D341Med (cell line): ENCODE measurements around the gene GYS1.

Experiments
- DNase-seq: peaks from one replicate; pipeline ENCODE4 v3.0.0; 2012; ENCODE audit warnings: low spot score

GYS1 gene

DNA sequence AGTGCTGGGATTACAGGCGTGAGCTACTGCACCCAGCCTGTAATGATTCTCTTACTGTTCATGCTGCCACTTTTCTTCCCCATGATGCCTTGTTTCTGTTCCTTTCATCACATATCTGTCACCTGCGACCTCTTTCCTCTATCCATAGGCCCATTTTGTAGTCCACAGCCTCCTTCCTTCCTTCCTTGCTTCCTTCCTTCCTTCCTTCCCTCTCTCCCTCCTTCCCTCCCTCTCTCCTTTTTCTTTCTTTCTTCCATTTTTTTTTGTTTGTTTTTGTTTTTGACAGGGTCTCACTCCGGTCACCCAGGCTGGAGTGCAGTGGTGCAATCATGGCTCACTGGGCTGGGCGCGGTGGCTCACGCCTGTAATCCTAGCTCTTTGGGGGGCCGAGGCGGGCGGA, 4.2 kb downstream of the GYS1 start:
- DNase-seq: no peak

DNA sequence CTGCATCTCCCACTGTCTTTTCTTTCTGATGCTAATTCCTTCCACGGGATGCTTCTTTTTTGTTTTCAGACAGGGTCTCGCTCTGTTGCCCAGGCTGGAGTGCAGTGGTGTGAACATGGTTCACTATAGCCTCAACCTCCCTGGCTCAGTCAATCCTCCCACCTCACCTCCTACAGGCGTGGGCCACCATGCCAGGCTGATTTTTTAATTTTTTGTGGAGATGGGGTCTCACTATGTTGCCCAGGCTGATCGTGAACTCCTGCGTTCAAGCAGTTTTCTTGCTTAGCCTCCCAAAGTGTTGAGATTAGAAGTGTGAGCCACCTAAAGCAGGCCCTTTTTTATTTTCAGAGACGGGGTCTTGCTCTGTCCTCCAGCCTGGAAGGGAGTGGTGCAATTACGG, 4.8 kb downstream of the GYS1 start:
- no peak for DNase-seq

DNA sequence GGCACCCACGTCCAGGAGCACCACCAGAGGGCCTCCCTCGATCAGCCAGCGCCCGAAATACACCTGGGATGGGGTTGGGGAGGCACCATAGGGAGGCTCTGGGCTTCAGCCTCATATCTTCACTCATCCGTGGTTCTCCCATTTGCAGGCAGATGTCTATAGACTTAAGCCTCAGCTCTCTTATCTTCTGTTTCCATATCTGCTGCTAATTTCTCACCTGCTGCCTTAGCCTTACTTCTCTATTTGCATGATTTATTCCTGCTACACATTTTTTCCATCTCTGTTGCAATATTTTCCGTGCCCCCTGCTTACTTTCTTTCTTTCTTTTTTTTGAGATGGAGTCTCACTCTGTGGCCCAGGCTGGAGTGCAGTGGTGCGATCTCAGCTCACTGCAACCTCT, 5.8 kb downstream of the GYS1 start:
- no peak for DNase-seq

DNA sequence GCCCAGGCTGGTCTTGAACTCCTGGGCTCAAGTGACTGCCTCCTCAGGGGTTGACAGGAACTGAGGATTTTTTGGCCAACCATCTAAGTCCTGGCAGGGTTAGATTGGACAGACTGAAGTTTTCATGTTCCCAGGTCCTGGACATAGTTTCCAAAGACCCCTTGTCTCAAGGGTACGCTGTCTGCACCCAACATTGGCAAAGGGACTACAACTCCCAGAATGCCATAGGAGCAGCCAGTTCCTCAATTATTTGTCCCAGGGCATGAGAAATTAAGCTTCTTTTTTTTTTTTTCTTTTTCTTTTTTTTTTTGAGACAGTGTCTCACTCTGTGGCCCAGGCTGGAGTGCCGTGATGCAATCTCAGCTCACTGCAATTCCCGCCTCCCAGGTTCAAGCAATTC, 6.9 kb downstream of the GYS1 start:
- DNase-seq: no peak

DNA sequence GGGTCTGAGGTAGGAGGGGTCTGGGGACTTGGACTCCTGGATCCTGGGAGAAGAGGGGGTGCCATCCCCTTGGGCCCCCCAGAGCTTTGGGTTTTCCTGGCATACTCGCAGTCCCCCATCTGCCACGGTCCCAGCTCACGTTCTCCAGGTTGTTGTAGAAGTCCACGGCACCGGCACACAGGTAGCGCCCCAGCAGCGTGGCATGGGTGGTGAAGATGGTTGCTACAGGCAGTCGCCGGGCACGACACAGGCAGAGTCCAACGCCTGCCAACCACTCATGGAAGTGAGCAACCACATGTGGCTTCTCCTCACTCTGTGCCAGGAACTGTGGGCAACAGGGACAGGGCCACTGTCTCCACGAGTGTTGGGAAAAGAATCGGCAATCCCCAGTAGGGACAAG, 7.4 kb downstream of the GYS1 start:
- no peak for DNase-seq

DNA sequence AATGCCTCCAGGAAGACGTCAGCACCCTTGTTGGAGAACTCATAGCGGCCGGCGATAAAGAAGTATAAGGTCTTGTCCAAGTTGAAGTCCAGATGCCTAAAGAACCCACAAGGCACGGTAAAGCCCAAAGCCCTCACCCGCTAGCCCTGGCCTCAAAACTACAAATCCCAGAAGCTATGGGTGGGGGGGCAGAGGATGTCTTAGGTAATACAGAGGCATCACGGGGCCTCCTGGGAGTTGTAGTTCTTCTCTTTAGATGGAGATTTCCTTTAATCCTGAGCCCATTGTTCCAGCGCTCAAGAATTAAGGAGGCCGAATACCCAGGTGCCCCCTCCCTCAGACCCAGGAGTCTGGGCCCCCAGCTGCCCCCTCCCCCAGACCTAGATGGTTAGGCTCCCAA, 10.8 kb downstream of the GYS1 start:
- DNase-seq: peak; percentile 60

DNA sequence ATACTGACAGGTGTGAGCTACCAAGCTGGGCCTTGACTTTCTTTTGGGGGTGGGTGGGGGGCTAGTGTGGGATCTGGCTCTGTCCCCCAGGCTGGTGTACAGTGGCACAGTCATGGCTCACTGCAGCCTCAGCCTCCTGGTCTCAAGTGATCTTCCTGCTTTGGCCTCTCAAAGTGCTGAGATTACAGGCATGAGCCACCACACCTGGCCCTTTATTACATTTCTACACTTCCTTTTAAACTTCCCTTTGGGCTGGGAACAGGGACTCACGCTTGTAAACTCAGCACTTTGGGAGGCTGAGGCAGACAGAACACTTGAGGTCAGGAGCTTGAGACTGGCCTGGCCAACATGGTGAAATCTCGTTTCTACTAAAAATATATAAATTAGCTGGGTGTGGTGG, 16.0 kb downstream of the GYS1 start:
- DNase-seq: no peak

DNA sequence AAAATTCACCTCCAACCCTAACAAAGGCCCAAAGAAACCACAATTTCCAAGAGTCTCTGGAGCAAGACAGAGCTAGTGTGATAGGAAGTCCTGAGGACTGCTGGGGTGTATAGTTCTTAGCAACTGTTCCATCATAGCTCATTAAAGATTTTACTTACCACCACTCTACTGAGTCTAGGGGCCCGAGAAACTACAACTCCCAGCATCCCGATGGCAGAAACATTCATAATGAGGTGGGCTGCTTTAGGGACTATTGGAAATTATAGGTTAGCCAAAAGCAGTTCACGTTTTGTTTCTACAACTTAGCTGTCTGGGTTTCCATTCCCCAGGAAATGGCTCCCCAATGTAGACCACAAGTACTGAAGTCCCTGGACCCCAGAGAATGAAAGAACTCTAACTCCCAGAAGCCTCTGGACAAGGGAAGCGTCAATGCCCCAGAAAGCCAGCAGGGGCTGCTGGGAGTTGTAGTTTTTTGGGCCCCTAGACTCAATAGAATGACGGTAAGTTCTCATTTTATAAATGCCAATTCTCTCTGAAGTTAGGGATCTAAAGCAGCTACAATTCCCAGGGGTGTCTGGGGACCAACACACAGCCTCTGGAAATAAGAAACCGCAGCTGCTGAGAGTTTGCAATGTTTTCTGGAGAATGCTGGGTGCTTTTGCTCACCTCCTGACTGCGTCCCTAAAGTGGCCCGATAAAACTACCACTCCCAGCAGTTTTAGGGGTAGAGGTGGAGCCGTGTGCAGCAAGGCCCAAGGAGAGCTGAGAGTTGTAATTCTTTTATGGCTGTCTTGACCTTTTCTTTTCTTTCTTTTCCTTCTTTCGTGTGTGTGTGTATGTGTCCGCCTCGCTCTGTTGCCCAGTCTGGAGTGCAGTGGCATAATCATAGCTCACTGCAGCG, 16.9 kb downstream of the GYS1 start:
- DNase-seq: peak; percentile 67

DNA sequence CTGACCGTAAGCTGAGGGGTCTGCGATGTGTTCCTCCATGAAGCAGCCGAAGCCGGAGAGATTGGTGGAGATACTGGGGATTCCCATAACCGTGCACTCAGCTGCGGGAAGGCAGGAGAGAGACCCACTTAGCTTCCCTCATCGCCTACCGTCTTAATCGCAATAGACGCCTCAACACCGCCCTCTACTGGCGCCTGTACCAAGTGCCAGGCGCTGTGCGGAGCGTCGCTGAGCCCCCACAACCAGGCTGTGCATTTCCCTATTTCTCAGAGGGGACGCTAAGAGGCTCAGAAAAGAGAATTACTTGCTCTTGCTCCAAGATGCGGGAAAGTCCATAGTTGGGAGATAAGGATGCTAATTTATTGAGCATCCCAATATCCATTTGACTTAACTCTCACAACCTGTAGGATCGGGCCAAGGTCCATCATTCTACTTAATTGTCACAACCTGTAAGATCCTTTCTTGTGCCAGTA, 22.1 kb downstream of the GYS1 start:
- peak; percentile 88 for DNase-seq

DNA sequence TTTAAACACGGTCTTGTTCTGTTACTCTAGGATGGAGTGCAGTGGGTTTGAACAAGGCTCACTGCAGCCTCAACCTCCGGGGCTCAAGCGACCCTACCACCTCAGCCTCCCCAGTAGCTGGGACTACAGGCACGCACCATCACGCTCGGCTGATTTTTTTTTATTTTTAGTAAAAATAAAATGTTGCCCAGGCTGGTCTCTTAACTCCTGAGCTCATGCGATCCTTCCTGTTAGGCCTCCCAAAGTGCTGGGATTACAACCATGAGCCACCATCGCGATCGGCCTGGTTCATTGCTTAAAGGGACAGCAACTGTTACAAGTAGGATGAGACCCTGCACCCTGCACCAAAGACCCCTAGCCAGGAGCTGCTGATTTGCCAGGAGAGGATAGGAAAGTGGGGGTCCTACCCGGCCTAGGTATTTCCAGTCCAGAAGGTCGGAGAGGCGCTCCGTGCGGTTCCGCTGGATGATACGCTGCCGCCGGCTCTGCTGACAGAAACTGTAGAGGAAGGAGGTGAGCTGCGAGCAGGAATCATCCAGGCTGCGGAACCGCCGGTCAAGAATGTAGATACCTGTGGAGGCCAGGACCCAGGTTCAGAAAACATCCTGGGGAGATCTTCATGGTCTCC, 22.9 kb downstream of the GYS1 start:
- no peak for DNase-seq

DNA sequence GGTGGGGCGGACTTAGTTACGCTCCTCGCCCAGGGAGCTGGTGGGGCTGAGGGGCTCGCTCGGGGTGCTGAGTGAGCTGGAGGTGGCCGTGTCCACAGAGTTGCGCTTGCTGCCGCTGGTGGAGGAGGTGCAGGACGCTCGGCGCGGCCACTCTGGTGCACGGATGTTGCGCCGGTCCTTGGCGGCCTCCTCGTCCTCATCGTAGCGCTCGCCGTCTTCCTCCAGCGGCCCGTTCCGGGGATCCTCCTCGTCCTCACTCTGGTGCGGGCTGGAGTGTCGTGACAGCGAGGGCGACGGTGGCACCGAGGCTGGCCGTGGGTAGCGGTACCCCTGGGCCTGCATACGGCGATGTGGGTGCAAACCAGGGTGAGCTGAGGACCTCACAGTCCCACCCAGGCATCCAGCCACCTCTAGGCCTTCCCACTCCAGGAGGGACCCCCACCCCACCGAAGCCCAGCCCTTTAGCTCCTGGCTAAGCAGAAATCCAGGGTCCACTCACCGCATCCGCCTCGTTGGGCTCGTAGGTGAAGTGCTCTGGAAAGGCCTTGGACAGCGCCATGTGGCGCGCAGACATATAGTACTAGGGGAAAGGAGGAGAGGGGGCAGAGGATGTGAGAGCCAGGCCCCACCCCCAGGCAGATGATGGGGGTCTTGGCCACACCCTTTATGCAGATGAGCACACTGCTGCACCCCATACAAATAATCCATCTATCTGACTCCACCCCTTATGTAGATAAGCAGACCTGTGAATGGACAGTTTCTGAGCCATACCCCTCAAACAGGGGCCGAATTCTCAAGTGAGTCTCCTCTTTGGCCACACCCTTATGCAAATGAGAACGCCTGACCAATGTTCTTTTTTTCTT, 23.6 kb downstream of the GYS1 start:
- no peak for DNase-seq

DNA sequence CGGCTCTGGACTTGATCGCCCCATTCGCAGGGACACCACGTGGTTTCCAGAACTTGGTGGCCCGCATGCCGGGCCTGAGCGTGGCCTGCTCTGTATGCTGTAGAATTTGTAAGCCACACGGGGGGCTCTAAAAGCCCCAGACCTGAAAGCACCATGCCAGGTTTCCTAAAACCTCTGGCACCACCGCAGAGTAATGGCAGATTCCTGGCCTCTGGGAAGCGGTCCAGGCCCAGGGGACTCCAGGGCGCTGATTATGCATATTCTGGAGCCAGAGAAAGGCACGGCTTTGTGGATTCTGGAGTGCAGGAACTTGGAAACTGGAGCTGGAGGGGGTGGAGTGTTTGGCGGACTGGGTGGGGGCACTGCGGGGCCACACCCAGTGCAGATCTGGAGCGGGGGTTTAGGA, 24.3 kb downstream of the GYS1 start:
- DNase-seq: no peak

DNA sequence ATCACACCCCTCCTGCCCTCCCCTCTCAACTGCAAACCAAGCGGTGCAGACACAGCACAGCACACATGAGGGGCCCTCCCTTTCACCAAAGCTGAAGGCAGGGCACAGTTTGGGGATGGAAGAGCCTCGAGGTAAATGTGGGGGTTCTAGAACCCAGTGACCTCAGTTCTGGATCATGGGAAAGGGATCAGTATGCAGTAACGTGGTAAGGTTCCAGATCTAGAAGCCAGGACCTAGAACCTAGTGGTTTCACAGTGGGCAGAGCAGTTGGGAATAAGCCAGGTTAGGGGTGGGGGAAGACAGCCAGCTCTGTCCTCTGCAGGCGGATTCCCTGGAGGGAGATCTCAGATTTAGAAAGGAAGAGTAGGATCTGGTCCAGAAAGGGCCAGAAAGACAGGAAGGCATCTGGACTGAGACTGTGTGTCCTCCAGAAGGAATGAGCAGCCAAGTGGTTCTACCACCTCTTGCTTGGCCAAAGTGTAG, 24.9 kb downstream of the GYS1 start:
- DNase-seq: no peak

DNA sequence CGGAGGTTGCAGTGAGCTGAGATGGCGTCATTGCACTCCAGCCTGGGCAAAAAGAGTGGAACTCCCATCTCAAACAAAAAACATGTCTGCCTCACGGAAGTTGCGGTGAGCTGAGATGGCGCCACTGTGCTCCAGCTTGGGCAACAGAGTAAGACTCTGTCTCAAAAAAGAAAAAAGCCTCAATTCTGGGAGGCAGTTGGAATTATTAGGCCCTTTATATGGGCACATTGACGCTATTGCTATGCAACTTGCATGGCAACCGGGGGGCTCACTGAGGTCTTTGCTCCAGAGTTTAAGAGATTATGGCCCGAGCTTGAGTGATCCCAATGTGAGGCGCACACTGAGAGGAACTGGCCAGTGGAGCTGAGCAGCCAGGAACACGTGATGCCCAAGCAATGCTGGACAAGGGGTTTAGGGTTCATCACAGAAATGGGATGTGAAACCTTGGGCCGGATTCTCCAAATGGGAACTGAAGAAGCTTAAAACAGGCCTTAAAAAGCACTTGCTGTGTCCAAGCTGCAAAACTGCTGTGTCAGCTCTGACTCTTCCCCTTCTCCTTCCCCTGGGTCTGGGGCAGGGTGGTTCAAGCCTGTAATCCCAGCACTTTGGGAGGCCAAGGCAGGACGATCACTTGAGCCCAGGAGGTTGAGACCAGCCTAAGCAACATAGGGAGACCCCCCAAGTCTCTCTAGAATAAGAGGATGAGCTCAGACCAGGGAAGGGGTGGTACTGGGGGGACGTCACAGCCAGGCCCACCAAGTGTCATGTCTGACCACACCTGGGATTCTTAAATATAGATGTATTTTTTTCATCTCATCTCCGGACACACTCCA, 25.5 kb downstream of the GYS1 start:
- no peak for DNase-seq

DNA sequence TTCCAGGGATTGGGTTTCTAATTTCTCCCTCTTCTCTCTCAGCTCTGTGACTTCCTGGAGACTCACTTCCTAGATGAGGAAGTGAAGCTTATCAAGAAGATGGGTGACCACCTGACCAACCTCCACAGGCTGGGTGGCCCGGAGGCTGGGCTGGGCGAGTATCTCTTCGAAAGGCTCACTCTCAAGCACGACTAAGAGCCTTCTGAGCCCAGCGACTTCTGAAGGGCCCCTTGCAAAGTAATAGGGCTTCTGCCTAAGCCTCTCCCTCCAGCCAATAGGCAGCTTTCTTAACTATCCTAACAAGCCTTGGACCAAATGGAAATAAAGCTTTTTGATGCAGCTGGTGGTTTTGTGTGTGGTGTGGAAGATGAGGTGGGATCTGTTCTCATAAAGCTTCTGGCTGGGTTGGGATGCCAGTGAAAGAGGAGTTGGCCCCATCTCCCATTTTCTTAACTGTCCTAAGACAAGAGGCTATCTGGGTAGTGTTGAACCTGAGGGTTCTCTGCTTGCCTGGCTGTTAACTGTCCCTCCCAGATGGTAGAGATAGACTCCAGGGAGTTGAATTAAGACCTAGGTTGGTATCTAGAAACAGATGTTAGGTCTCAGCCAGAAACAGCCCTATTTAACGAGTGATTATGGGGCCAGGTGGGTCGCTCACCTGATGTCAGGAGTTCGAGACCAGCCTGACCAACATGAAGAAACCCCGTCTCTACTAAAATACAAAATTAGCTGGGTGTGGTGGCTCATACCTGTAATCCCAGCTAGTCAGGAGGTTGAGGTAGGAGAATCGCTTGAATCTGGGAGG, 26.4 kb downstream of the GYS1 start:
- no peak for DNase-seq

DNA sequence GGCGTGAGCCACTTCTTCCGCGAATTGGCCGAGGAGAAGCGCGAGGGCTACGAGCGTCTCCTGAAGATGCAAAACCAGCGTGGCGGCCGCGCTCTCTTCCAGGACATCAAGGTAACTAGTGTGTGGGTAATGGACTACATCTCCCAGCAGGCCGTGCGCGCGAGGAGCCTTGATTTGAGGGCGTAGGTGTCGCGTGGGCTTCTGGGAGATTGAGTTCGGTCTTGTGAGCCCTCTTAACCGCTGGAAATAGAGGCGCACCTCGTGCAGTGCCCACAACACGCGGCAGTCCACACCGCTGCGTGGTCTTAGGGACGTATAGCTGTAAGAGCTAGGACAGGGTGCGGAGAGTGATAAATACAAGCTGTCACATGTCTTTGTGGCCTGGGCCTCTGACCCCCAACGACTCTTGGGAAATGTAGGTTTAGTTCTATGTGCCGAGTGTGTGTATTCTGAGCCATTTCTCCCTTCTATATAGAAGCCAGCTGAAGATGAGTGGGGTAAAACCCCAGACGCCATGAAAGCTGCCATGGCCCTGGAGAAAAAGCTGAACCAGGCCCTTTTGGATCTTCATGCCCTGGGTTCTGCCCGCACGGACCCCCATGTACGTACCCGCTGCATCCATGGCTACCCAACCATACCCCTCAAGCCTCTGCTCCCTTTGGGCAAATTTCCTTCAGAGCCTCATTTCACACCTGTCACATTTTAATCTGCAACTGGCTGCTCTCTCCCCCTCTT, 27.1 kb downstream of the GYS1 start:
- DNase-seq: peak; percentile 80

DNA sequence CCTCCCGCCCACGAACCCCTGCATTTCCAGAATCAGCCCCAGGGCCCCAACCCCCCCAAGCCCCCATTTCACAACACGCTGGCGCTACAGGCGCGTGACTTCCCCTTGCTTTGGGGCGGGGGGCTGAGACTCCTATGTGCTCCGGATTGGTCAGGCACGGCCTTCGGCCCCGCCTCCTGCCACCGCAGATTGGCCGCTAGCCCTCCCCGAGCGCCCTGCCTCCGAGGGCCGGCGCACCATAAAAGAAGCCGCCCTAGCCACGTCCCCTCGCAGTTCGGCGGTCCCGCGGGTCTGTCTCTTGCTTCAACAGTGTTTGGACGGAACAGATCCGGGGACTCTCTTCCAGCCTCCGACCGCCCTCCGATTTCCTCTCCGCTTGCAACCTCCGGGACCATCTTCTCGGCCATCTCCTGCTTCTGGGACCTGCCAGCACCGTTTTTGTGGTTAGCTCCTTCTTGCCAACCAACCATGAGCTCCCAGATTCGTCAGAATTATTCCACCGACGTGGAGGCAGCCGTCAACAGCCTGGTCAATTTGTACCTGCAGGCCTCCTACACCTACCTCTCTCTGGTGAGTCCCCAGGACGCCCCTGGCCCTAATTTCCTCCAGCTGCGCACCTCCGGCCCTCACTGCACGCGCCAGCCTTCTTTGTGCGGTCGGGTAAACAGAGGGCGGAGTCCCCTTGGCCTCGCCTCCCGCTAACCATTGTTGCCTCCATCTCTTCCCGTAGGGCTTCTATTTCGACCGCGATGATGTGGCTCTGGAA, 27.9 kb downstream of the GYS1 start, which contains the start of gene FTL:
TSS of gene FTL (plus strand) at position 270 of the 766 bp plus-strand sequence. CDS start at position 469, 199 bp downstream.
- peak; percentile 98 for DNase-seq

DNA sequence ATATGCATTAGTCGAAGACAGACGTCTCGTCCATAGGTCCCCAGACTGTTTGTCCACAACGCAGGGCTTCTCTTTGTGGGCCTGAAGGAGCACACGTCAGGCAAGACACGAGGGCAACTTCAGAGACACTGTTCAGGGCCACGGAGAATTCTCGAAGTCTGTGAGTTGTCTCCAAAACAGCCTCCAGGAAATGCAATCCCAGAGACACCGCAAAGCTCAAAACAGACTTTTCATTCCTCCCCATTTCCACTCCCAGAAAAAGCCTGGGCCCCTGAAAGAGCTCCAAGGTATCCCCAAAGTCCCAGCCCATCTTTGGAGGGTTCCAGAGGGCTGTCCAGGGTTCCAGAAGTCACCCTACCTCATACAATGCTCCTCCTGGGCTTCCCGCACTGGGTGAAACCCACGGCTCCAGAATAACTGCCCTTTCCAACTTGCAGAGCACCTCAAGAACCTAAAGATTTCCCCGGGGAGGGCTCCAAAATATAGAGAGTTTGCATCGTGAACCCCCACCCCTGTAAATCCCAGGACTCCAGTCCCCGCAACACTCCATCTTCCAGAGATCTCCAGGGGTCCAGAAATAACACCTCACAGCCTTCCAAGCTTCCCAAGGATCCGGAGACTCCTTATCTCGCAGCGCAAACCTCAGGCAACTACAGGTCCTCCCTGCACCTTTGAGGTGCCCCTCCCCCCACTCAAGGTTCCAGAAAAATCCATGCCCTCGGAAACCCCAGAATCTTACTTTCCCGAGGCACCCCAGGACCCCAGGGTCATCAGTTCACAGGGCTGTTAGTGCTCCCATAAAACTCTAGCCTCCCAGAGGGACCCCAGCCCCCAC, 28.7 kb downstream of the GYS1 start:
- no peak for DNase-seq
